SK-N-DZ (cell line): ENCODE results near the gene FANCC. TPM values are rescaled to one million over a fixed set of nuclear protein-coding genes. Genes with fewer than 3 reads are reported as not detected.

Experiments used
- DNase-seq: peaks from one replicate; pipeline ENCODE4 v3.0.0-alpha.2; 2015; ENCODE audit warnings: low spot score
- polyA plus RNA-seq, 2 experiments: library from polyadenylated mRNA; depleted of rRNA; stranded (reverse); fragments of >200 nt; gene quantifications; 2 replicates each; pipeline ENCODE4 v1.2.3, GENCODE V29; 2014

The FANCC gene, protein sequence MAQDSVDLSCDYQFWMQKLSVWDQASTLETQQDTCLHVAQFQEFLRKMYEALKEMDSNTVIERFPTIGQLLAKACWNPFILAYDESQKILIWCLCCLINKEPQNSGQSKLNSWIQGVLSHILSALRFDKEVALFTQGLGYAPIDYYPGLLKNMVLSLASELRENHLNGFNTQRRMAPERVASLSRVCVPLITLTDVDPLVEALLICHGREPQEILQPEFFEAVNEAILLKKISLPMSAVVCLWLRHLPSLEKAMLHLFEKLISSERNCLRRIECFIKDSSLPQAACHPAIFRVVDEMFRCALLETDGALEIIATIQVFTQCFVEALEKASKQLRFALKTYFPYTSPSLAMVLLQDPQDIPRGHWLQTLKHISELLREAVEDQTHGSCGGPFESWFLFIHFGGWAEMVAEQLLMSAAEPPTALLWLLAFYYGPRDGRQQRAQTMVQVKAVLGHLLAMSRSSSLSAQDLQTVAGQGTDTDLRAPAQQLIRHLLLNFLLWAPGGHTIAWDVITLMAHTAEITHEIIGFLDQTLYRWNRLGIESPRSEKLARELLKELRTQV
- polyA plus RNA-seq (2014; cell fraction: cytosol; rRNA removed) = 7.5 and 14.5 TPM in 2 replicates
- polyA plus RNA-seq (2014; cell fraction: nucleus; rRNA removed) = 13.0 and 24.7 TPM in 2 replicates

DNA sequence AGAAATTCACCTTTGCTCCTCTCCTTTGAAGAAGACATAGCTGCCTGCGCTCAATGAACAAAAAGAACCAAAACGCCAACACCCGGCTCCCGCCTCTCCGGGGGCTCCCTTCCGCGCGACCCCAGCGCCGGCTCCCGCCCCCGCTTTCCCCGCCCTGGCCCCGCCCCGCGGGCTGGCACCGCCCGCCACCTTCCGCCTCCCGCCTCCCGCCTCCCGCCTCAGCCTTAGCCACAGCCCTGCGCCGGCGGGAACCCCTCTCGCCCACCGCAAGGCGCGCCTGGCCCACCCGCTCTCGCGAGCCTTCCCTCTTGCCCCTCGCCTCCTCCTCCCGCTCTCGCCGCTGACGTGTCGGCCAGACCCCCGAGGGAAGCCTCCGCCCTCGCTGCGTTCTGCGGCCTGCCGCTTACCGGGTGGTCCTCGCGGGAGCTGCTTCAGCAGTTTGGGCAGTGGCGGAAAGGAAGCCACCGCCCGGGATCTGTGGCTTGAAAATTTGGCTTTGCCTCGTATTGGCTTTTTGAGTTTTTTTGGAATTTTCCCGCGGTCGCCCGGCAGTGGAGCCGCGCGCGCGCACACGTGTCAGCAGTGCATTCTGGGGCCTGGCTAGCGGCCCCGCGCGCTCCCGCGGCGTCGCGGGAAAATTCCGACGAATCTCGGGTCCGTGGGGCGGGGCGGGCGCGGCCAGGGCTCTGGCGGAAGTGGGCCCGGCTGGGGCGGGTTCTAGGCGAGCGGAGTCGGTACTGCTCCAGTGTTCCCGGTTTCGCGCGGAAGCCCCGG is at the start of gene FANCC:
Gene FANCC, minus strand, starts transcription at position 591 of the 774 bp plus-strand sequence. CDS start 68,418 bp downstream, outside the sequence.
- DNase-seq = peak; percentile 96

DNA sequence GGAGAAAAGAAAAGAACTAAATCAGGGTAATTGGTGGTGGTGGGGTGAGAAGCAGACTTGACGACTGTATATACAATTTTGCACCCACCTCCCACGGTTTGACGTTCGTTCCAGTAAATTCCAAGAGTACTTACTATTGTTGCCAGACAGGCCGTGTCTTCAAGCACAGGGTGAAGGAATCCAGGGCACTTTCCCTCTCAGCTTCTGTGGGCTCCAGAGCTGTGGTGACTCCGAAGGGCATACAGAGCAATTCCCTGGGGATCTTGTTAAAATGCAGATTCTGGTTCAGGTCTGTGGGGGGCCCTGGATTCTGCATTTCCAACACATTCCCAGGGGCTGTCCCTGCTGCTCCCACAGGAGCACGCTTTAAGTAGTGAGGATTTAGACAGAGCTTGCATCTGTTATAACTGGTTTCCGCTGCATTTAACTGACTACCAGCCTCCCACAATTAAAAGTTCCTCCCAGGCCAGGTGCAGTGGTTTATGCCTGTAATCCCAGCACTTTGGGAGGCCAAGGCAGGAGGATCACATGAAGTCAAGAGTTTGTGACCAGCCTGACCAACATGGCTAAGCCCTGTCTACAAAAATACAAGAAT is 49.3 kb upstream of the FANCC start:
- DNase-seq = no peak

DNA sequence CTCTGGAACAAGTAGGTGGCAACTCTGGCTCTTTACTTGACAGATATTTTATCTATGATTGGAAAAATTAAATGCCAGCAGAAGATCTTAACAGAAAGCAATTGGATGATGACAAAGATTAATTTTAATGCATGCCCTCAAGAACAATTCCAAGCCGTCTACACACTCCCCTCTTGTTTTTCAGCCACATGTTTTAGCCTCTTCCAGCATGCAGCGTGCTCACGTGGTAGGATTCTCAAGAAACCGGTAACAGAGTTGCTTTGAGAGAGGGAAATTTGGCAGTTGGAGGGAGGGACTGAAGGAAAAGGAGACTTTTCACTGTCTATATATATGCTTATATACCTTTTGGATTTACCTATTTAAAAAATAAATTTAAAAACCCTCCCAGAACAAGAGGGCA is 48.3 kb upstream of the FANCC start:
- no peak for DNase-seq

DNA sequence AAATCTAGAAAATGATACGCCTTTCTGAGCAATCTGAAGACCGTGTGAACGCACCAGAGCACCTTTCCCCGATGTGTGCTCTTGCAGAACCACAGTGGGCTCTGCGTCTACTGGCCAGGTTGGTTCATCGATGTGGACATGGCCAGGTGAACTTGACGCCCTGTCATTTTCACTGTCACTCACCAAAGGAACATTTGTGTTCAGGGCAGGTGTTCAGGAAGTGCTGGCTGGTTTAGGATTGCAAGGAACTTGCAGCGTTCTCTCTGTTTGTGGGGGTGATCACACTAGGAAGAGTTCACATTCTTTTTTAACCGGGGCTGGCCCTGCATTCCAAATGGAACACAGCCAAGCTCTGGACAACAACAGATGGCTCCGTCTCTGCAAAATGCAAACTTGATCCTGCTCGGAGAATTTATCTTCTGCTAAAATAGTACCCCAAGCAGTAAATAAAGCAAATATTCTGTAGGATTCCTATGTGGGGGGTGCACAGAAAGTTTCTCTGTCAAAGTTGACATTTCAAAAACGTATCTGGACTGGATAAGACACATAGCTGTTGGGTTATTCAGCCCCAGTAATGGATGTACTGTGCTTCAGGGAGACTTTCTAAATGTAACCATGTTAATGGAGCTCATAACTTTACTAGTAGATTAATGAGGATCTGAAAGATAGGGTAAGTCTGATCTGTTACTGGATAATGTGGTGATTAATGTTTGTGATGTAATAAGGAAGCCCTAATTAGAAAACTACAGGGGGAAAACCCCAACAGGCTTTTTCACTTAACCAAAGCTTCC is 45.7 kb upstream of the FANCC start:
- no peak for DNase-seq

DNA sequence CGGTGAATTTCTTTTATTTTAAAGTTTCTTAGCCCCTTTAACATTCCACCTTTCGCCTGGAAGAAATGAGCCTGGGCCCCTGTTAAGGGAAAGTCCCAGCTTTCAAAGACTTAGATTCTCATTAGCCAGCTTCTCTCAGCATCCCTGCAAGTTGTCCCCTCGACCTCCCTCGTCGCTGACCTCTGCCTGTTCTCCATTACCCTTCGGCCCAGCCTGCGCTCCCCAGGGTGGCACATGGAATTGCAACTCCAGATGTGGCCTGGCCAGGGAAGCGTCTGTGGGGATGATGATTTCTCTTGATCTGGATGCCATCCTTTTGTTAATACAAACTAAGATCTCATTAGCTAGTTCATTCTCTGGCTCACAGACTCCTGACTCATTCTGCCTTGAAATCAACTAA is 43.4 kb upstream of the FANCC start:
- DNase-seq = no peak

DNA sequence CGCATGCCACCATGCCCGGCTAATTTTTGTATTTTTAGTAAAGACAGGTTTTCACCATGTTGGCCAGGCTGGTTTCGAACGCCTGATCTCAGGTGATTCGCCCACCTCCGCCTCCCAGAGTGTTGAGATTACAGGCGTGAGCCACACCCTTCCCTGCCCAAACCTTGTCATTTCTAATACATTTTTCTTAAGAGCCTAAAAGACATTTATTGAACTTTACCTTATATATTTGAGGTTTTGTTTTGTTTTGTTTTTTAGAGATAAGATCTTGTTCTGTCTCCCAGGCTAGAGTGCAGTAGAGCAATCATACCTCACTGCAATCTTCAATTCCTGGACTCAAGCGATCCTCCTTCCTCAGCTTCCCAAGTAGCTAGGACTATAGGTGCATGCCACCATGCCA is 39.8 kb upstream of the FANCC start:
- no peak for DNase-seq

DNA sequence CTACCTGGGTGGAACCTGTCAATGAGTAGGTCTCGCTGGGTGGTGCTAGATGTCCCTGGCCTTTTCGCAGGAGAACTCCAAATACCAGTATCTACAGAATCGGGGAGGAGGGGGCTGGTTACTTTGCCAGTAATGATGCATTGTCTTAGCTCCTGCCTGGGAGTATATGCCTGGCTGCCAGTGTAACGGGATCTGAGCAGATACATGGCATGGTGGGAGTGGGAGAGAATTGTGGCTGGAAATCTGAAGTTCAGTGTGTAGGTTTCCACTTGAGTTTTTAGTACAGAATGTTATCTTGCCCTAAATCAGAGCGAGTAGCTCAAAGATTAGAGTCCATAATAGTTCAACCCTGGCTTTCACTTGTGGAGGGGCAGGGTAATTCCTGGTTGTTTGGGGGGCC is 38.0 kb upstream of the FANCC start:
- DNase-seq = no peak

DNA sequence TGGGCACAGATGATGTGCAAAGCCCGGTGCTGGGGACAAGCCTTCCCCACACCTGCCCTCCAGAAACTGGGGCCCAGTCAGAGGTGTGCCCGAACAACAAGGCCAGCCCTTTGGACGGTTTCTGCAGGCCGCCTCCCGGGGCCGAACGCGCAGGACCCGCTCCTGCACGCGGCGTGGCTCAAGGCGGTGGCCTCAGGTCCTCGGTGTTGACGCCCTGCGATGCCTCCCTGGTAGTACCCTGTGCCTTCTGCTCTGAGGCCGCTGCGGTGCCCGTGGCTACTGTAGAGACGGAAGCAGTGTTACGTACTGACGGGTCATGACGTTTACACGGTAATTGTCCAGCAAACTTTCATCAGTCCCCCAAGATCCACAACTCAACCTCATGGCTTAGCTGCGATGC is 33.5 kb upstream of the FANCC start:
- no peak for DNase-seq

DNA sequence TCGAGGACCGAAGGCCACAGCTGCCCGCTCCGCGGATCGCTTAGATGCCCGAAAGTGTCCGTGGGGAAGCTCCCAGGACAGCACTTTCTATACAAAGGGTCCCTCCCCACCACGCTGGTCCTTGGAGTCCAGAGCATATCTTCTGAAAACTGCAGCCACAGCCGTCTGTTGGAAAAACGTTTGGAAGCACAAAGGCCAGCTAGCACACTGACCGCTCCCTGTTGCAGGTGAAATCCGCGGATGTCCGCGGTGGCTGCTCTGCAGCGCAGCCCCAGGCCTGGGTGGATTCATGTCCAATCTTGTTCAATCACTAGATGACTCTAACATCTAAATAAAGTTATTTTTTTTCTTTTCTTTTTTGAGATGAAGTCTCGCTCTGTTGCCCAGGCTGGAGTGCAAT is 32.8 kb upstream of the FANCC start:
- no peak for DNase-seq

DNA sequence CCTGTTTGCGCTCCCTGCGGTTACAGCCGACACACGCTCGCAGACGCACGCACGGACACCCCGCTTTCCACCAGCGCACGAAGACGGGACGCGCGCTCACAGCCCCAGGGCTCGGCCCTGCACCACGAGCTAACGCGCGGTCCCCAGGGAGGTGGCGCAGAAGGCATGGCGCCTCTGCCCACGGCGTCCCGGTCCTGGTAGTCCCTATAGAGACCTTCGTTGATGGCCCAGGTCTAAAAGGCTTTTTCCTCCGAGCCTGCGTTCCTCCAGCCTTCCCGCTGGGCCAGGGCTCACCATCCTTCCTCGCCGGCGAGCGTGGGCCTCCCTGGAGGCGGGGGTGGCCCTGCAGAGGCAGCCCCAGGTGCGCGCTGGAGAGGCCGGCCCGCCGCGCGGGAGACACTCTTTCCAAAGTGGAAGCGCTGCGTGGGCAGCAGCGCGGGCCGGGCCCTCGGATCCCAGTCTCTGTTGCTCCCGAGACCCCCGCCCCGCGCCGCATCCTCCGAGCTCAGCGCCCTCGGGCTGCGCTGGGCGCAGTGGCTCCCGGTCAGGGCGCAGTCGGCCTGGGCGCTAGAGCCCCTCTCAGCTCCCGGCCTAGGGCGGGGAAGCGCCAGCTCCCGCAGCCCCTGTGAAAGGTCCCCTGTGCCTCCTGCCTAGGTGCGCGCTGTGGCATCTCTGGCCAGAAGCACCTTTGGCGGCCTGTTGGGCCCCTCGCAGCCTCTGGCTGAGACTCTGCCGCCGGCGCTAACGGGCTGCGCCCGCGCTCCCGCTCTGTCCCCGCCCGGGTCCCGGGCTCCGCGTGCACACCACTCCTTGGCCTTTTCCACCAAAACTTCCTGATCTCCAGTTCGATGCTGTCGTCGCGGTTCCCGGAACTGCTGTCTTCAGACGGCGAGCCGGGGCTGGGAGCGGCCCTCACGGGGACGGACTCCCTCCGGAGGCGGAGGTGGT is 31.9 kb upstream of the FANCC start:
- DNase-seq = no peak

DNA sequence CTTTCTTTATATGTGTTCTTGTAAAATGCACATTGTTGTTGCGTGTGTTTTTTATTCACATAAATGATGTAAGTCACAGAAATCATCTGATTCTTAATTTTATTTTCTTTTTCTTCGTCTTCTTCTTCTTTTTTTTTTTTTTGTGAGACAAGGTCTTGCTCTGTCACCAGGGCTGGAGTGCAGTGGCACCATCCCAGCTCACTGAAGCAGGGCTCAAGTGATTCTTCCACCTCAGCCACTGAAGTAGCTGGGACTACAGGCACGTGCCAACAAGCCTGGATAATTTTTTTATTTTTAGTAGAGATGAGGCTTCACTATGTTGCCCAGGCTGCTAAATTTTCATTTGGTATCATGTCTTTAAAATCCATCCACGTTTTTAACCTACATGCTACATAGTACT is 28.5 kb upstream of the FANCC start:
- DNase-seq = no peak

DNA sequence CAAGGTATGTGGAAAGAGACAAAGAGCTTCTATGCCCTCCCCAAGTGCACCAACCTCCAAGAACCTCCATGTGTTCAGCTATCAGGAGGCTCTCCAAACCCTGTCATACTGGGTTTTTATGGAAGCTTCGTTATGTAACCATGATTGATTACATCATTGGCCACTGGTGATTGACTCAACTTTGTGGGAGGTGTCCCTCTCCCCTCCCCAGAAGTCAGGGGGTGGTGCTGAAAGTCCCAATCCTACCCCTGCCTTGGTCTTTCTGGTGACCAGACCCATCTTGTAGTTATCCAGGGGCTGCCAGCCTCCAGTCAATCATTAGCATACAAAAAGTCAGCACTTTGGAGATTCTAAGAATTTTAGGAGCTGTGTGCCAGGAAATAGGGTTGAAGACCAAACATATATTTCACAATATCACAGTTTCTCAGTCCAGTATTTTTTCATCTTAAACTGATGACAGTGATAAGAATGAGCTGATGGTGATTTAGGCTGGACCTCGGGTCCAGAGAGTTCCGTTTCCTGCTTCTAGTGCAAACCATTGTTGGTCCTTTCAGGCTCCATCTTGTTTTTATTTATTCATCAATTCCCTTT is 27.3 kb upstream of the FANCC start:
- no peak for DNase-seq

DNA sequence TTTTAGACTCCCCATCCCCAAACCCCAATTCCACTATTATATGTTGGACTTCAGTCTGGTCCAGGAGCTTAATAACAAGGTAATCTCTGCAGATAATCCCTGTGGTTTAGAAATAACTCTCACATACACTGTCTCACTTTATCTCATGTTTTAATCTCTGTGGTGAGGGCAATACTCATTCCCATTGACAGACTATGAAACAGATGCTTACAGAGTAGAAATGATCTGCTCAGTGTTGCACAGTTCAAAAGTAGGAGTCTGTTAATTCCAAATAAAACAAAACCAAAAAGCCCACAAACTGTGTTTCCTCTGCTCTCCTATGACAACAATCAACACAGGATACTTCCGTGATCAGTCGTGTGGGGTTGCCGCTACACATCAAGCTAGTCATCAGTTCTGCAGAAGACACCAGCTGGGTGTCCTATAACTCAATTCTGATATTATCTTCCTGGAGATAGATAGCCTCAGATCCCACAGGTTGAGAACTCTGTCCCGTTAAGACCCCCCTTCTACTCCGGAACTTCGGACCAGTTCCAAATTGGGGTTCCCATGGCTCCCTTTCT is 26.3 kb upstream of the FANCC start:
- peak; percentile 32 for DNase-seq

DNA sequence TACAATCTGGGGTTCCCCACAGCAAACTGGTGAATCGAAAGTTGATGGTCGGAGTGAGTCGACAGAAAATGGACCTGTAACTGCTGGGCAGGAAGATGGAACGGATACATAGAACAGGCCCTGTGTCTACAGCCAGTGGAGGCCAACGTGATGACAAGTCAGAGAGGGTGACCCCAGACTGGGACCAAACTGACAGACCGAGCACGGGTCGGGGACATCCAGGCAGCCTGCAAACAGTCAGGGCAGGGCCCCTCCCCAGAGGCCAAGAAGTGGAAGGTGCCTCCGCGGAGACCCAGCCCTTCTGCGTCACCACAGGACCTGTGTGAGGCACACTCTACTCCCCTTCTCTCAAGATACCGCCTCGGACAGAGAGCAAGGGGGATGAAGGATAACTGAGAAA is 25.1 kb upstream of the FANCC start:
- no peak for DNase-seq

DNA sequence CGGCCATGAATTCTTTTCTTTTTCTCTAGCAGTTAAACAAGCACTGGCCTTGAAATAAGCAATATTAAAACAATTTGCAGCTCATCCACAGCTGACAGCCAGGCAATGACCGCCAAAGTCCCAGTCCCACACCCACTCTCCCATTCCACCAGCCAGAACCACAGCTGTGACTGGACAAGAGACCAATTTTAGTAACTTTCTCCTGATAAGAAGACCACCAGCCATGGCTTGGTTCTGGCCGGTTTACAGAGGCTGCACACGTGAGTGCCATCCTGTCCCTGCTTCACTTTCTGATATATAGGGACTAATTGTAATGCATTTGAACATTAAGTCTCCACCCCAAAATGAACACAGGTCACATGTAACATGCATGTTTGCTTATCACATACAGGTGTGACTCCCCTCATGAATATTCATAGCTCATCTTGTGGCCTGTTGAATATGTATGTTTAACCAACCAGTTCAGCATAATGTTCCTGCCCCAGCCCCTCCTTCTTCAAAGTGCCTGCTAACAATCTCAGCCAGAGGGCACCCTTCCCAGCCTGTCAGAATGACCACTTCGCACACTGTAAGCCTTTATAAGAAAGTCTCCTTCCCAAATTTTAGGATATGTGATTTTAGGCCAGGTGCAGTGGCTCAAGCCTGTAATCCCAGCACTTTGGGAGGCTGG is 23.9 kb upstream of the FANCC start:
- DNase-seq = no peak

DNA sequence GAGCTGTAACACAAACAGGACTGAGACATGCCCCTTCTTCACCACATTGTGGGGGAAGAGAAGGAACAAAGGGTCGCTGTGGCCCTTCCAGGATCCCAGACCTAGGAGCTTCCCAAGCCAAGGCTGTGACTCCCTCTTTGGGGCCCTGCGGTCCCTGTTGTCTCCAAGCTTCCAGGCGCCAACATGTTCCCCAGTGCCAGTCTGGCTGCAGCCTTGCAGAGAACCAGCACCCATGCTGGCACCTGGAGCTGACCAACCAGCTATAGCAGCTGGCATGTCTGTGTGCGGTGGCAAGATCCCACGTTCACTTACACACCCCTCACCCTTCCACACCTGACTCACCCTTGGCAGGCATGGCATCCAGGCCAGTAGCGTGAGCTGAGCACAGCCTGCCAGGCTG is 20.7 kb upstream of the FANCC start:
- DNase-seq = no peak

DNA sequence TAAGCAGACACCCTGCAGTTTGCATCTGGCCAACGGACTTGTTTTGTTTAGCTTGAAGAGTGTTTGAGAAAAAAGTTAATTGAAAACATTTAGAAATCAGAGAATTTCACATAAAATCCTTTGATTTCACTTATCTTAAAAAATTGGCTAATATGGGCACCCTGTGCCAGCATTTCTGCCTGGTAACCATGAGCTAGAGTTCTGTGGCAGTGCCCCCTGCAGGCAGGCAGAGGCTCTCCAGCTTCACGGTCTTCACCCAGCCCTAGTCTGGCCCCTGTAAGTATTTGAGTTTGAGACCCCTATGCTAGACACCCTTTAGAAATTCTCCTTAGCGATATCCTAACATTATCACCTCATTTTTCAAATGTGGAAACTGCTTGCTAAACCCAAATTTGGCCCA is 18.8 kb upstream of the FANCC start:
- no peak for DNase-seq

DNA sequence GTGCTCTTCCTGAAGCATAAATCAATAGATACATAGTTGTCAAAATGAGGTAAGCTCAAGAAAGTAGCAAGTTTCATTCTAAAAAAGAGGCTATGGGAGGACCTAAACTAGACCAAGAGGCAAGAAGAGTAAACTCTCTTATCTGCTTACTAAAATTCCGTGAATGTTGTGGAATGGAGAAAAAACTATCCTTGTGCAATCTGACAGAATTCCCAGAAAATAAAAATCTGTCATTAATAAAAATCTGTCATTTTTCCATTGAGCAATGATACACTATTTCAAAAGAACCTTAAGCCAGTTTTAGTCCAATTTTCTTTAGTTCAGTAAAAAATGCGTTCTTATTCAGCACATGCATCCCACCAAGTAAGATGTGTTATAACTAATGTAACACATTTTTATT is 15.9 kb upstream of the FANCC start:
- no peak for DNase-seq

DNA sequence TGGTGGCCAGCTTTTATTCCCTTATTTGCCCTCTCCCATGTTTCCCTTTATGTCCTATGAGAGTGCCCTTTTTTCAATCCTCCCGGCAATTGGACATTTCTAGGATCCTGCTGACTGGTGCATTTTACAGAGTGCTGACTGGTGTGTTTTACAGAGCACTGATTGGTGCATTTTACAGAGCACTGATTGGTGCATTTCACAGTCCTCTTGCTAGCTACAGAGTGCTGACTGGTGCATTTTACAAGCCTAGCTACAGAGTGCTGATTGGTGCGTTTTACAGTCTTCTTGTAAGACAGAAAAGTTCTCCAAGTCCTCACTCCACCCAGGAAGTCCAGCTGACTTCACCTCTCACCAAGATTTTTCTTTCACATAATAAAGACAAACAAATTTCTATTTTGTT is 15.4 kb upstream of the FANCC start:
- DNase-seq = no peak
